ENCODE measurements around the gene SCN2B.

DNA sequence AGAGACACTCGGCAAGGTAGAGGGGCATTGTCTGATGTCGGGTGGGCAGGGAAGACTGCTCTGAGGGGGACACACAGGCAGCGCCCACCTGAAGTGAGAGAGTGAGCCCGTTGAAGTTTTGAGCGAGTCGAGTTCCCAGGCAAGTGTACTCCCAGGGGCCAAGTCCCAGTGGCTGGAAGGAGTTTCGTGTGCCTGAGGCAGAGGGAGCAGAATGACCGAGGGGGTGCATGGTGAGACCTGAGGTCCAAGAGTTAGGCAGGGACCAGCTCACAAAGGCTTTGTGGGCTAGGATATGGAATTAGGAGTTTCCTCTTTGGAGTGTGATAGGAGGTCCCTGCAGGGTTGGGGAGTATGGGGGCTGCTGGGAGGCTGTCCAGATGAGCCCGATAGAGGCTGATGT is 6.2 kb downstream of the SCN2B start:
- no peak for TF ChIP-seq POLR2A (IDR thresholded peaks at IDR 0.05)
- TF ChIP-seq, protein P1, sequence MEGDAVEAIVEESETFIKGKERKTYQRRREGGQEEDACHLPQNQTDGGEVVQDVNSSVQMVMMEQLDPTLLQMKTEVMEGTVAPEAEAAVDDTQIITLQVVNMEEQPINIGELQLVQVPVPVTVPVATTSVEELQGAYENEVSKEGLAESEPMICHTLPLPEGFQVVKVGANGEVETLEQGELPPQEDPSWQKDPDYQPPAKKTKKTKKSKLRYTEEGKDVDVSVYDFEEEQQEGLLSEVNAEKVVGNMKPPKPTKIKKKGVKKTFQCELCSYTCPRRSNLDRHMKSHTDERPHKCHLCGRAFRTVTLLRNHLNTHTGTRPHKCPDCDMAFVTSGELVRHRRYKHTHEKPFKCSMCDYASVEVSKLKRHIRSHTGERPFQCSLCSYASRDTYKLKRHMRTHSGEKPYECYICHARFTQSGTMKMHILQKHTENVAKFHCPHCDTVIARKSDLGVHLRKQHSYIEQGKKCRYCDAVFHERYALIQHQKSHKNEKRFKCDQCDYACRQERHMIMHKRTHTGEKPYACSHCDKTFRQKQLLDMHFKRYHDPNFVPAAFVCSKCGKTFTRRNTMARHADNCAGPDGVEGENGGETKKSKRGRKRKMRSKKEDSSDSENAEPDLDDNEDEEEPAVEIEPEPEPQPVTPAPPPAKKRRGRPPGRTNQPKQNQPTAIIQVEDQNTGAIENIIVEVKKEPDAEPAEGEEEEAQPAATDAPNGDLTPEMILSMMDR (IDR thresholded peaks at IDR 0.05): no peak

All from prostate gland (tissue), 2 donors.